ENCODE measurements around the gene UBE2S. TPM values are rescaled to one million over a fixed set of nuclear protein-coding genes. Genes with fewer than 3 reads are reported as not detected.

The UBE2S gene
- total and polyA plus RNA-seq, 11 donors: 10.9 to 51.8 (median 27.6) TPM

- TF ChIP-seq POLR2A (IDR thresholded peaks at IDR 0.05): no peak
- no peak for TF ChIP-seq CTCF (IDR thresholded peaks at IDR 0.05)
- WGBS, 4 donors: 59 to 61% (median 60%) methylated on average over 9 of the region's 9 CpGs
- Histone ChIP-seq H3K36me3 (no peaks in the 10 kb centered on the region), H3K27ac (no peak overlapping the region), H3K4me1 (peaks cover 0 to 34% (median 5%) of the 10 kb centered on the region in 12 donors), H3K4me3 (no peak overlapping the region), H3K27me3 (peaks cover 30 to 93% (median 75%) of the 10 kb centered on the region in 9 donors), H3K9me3 (no peaks in the 10 kb centered on the region)
- ATAC-seq: no peak
- intact Hi-C loops (cut with DNase I): loop anchor here in 2 of 10 donors (10.0 kb wide), 1 partner anchor 69 kb away; no protein-coding TSS in a partner anchor
- DNase-seq: no peak
Observed at GRCh38 chr19:55373306-55373992, 34.1 kb downstream of the UBE2S start.

- no peak overlapping the region for H3K4me3 ChIP-seq
- DNase-seq: no peak
- peaks cover 0 to 30% (median 3%) of the 10 kb centered on the region in 12 donors for H3K4me1 ChIP-seq
- 39 to 44% (median 41%) methylated on average over 8 to 24 of the region's 24 CpGs for WGBS, 4 donors
- no peaks in the 10 kb centered on the region for H3K36me3 ChIP-seq
- ATAC-seq: no peak
- intact Hi-C loops (cut with DNase I): loop anchor here in 2 of 10 donors (10.0 kb wide), 1 partner anchor 68 kb away; no protein-coding TSS in a partner anchor
- H3K27ac ChIP-seq: no peak overlapping the region
- H3K27me3 ChIP-seq: peaks cover 38 to 93% (median 81%) of the 10 kb centered on the region in 9 donors
- TF ChIP-seq CTCF (IDR thresholded peaks at IDR 0.05) (no peak), POLR2A (IDR thresholded peaks at IDR 0.05) (no peak)
- H3K9me3 ChIP-seq: no peaks in the 10 kb centered on the region
Observed at GRCh38 chr19:55372316-55373081, 35.1 kb downstream of the UBE2S start.

GRCh38 chr19:55370305-55370988 is 37.1 kb downstream of the UBE2S start, which contains the start of gene IL11:
Gene IL11, minus strand, starts transcription at chr19:55370463. Its CDS starts 153 bp downstream, at chr19:55370310.
- no peaks in the 10 kb centered on the region for H3K36me3 ChIP-seq
- no peaks in the 10 kb centered on the region for H3K9me3 ChIP-seq
- DNase-seq (peak in 1 of 5 donors; percentile 54), ATAC-seq (peak in 1 of 4 donors; percentile 17)
- H3K27ac ChIP-seq: no peak within 1 kb of the TSS
- peaks cover 0 to 27% (median 3%) of the 10 kb centered on the region in 12 donors for H3K4me1 ChIP-seq
- intact Hi-C loops (cut with DNase I): loop anchor here in 2 of 10 donors (10.0 kb wide), 1 partner anchor 66 kb away; no protein-coding TSS in a partner anchor
- H3K4me3 ChIP-seq: peak within 1 kb of the TSS in 10 of 12 donors; percentile 5 to 42 (median 28)
- no peak for TF ChIP-seq POLR2A (IDR thresholded peaks at IDR 0.05)
- no peak for TF ChIP-seq CTCF (IDR thresholded peaks at IDR 0.05)
- peaks cover 38 to 79% (median 63%) of the 10 kb centered on the region in 9 donors for H3K27me3 ChIP-seq
- WGBS, 4 donors: 4 to 10% (median 7%) methylated on average over 22 to 31 of the region's 32 CpGs

Data from heart left ventricle (tissue), 16 donors.